Panc1 (cell line): ENCODE data around the gene SPATC1L.

ENCODE experiments used
- CTCF ChIP-seq: fragments of 450-650 bp; IDR thresholded peaks from 2 replicates; pipeline ENCODE4 v1.5.1; 2017; ENCODE audit warnings: mild to moderate bottlenecking
- POLR2AphosphoS5 ChIP-seq: IDR thresholded peaks from 2 replicates; pipeline ENCODE4 v1.6.1; 2012; ENCODE audit warnings: mild to moderate bottlenecking, low read depth, low read length, moderate library complexity
- REST ChIP-seq, 2 experiments: IDR thresholded peaks; 2 replicates each; pipeline ENCODE4 v1.6.1; 2011 to 2012; ENCODE audit warnings: low read depth in 2 of 2, control low read depth in 1 of 2, low read length in 1 of 2, mild to moderate bottlenecking in 1 of 2, moderate library complexity in 1 of 2; ENCODE audit not compliant: insufficient read depth in 1 of 2

DNA sequence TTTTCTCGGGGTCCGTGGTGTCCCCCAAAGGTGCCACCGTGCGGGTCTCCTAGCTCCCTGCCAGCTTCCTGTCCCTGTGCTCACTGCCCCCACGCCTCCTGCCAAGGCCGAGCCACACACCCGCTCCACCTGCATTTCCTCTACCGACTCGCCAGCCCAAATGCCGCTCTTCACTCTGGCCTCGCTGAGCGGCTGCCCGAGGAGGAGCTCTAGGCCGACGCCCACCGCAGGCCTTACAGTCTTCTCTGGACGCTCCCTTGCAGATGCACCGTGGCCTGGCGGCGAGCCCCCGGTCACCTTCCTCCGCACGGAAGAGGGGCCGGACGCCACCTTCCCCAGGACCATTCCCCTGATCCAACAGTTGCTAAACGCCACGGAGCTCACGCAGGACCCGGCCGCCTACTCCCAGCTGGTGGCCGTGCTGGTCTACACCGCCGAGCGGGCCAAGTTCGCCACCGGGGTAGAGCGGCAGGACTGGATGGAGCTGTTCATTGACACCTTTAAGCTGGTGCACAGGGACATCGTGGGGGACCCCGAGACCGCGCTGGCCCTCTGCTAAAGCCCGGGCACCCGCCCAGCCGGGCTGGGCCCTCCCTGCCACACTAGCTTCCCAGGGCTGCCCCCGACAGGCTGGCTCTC lies 55.2 kb downstream of the SPATC1L start:
- no peak for TF ChIP-seq CTCF
- TF ChIP-seq POLR2AphosphoS5 = no peak
- TF ChIP-seq REST (IDR thresholded peaks at IDR 0.05; ENCODE audit: insufficient read depth in 1 of 2, low read depth in 2 of 2, low read length in 1 of 2) = no peak
